H1 (cell line): ENCODE results near the gene PKDREJ. TPM values are rescaled to one million over a fixed set of nuclear protein-coding genes. Genes with fewer than 3 reads are reported as not detected.

Experiments
- CTCF ChIA-PET: fragments of 300-600 bp; sonication (Branson Sonifier 250); formaldehyde crosslinking; loops from one replicate; lab custom pipeline; 2021; ENCODE audit not compliant: partially characterized antibody; lab: Charles Lee
- POLR2A ChIA-PET: fragments of 300-600 bp; sonication (Branson Sonifier 250); formaldehyde crosslinking; loops from one replicate; lab custom pipeline; 2021; ENCODE audit warnings: inconsistent platforms; ENCODE audit not compliant: partially characterized antibody; lab: Charles Lee
- DNase-seq, 2 experiments: peaks; one replicate each; pipeline versions ENCODE4 v3.0.0 to v3.0.0-alpha.2; 2010 to 2022; ENCODE audit warnings: low spot score in 2 of 2, low read depth in 1 of 2, mixed read lengths in 1 of 2
- FAIRE-seq: peaks from 2 replicates; lab custom pipeline; 2011; peaks lifted over from hg19 to GRCh38; lab: Jason Lieb, UNC
- H2AFZ ChIP-seq: 2 replicates; pipeline ENCODE4 v1.8.1; 2012; ENCODE audit warnings: low read length, inconsistent platforms
- H2AK5ac ChIP-seq: 2 replicates; pipeline ENCODE4 v1.6.1; 2013; ENCODE audit warnings: low read depth, low read length
- H2BK120ac ChIP-seq: replicated peaks from 2 replicates; pipeline ENCODE3; 2013; ENCODE audit warnings: low read depth, low read length, inconsistent platforms
- H2BK12ac ChIP-seq: 2 replicates; pipeline ENCODE4 v1.6.1; 2013; ENCODE audit warnings: low read depth, low read length
- H2BK15ac ChIP-seq: 2 replicates; pipeline ENCODE4 v1.6.1; 2013; ENCODE audit warnings: low read length
- H2BK20ac ChIP-seq: 2 replicates; pipeline ENCODE4 v1.6.1; 2013; ENCODE audit warnings: low read length
- H2BK5ac ChIP-seq: 2 replicates; pipeline ENCODE4 v1.6.1; 2013; ENCODE audit warnings: low read depth, low read length
- H3K14ac ChIP-seq: 2 replicates; pipeline ENCODE4 v1.6.1; 2013; ENCODE audit warnings: inconsistent platforms; ENCODE audit not compliant: insufficient read length
- H3K18ac ChIP-seq: 2 replicates; pipeline ENCODE4 v1.6.1; 2013; ENCODE audit warnings: low read length; ENCODE audit errors: extremely low read depth
- H3K23ac ChIP-seq: 2 replicates; pipeline ENCODE4 v1.6.1; 2013; ENCODE audit warnings: inconsistent platforms; ENCODE audit not compliant: insufficient read length
- H3K23me2 ChIP-seq: 2 replicates; pipeline ENCODE4 v1.6.1; 2013; ENCODE audit warnings: low read depth, low read length
- H3K27ac ChIP-seq: 2 replicates; pipeline ENCODE4 v1.6.1; 2011; ENCODE audit warnings: low read depth, low read length, inconsistent platforms
- H3K27me3 ChIP-seq, 4 experiments: replicated peaks in 1 of 4; 1 replicate in 1 of 4; 2 replicates in 3 of 4; pipeline versions ENCODE4 v1.6.1 to v1.8.1; 2011 to 2013; ENCODE audit warnings: low read length in 3 of 4, mild to moderate bottlenecking in 3 of 4, inconsistent platforms in 2 of 4, mixed read lengths in 2 of 4, moderate library complexity in 1 of 4; ENCODE audit not compliant: control insufficient read depth in 3 of 4, insufficient read depth in 3 of 4; ENCODE audit errors: extremely low read depth in 1 of 4
- H3K36me3 ChIP-seq, 4 experiments: 2 replicates each; pipeline versions ENCODE4 v1.6.1 to v1.8.1; 2011 to 2013; ENCODE audit warnings: mild to moderate bottlenecking in 4 of 4, low read length in 3 of 4, moderate library complexity in 2 of 4, control low read depth in 1 of 4, inconsistent platforms in 1 of 4; ENCODE audit not compliant: insufficient read depth in 4 of 4, control insufficient read depth in 2 of 4
- H3K4ac ChIP-seq: replicated peaks from 2 replicates; pipeline ENCODE3; 2013; ENCODE audit warnings: low read length, low read depth, mixed read lengths, inconsistent platforms; ENCODE audit not compliant: insufficient read length
- H3K4me1 ChIP-seq, 4 experiments: replicated peaks in 1 of 4; 1 replicate in 1 of 4; 2 replicates in 3 of 4; pipeline versions ENCODE4 v1.6.1 to v1.8.1; 2011 to 2013; ENCODE audit warnings: low read length in 3 of 4, inconsistent platforms in 2 of 4, mixed read lengths in 1 of 4; ENCODE audit not compliant: insufficient read depth in 4 of 4, control insufficient read depth in 3 of 4
- H3K4me2 ChIP-seq, 2 experiments: 2 replicates each; pipeline versions ENCODE4 v1.6.1 to v1.8.1; 2011 to 2013; ENCODE audit warnings: low read depth in 2 of 2, low read length in 2 of 2, control low read depth in 1 of 2, inconsistent platforms in 1 of 2, mild to moderate bottlenecking in 1 of 2; ENCODE audit not compliant: insufficient read depth in 1 of 2
- H3K4me3 ChIP-seq, 4 experiments: fragments of 200-600, 300-600 bp in 1 of 4; sonication (generic), shearing (Covaris generic), sonication (Bioruptor Twin) in 1 of 4; 2 replicates each; pipeline versions ENCODE4 v1.5.1 to v1.8.1; 2011 to 2016; ENCODE audit warnings: low read length in 4 of 4, low read depth in 3 of 4, control low read depth in 2 of 4, inconsistent platforms in 2 of 4, mild to moderate bottlenecking in 2 of 4, mixed read lengths in 1 of 4, moderate library complexity in 1 of 4; ENCODE audit not compliant: insufficient read depth in 2 of 4; ENCODE audit errors: extremely low read depth in 1 of 4
- H3K56ac ChIP-seq: replicated peaks from 2 replicates; pipeline ENCODE3; 2013; ENCODE audit warnings: low read depth, mild to moderate bottlenecking, mixed read lengths, low read length, inconsistent platforms; ENCODE audit not compliant: insufficient read length
- H3K79me1 ChIP-seq: 2 replicates; pipeline ENCODE4 v1.6.1; 2013; ENCODE audit warnings: low read depth, low read length, control low read depth
- H3K79me2 ChIP-seq, 2 experiments: 2 replicates each; pipeline versions ENCODE4 v1.6.1 to v1.8.1; 2012 to 2013; ENCODE audit warnings: low read length in 2 of 2, mild to moderate bottlenecking in 2 of 2, inconsistent platforms in 1 of 2; ENCODE audit not compliant: insufficient read depth in 2 of 2, control insufficient read depth in 1 of 2
- H3K9ac ChIP-seq, 4 experiments: replicated peaks in 1 of 4; 1 replicate in 1 of 4; 2 replicates in 3 of 4; pipeline versions ENCODE4 v1.6.1 to v1.8.1; 2011 to 2013; ENCODE audit warnings: low read depth in 3 of 4, low read length in 3 of 4, control low read depth in 2 of 4, mild to moderate bottlenecking in 2 of 4, moderate library complexity in 2 of 4, inconsistent platforms in 1 of 4; ENCODE audit errors: extremely low read depth in 1 of 4
- H3K9me3 ChIP-seq, 2 experiments: 2 replicates each; pipeline versions ENCODE4 v1.6.1 to v1.8.1; 2012 to 2013; ENCODE audit warnings: mild to moderate bottlenecking in 2 of 2, moderate library complexity in 2 of 2, control low read depth in 1 of 2, inconsistent platforms in 1 of 2, low read depth in 1 of 2, low read length in 1 of 2, mixed read lengths in 1 of 2; ENCODE audit not compliant: insufficient read depth in 2 of 2
- H4K20me1 ChIP-seq, 2 experiments: replicated peaks in 1 of 2; 2 replicates each; pipeline versions ENCODE3 to v1.8.1; 2011 to 2013; ENCODE audit warnings: inconsistent platforms in 2 of 2, low read length in 2 of 2, mild to moderate bottlenecking in 1 of 2; ENCODE audit not compliant: insufficient read depth in 2 of 2, control insufficient read depth in 1 of 2
- H4K5ac ChIP-seq: 2 replicates; pipeline ENCODE4 v1.6.1; 2013; ENCODE audit warnings: low read length, low read depth, mixed read lengths, inconsistent platforms; ENCODE audit not compliant: insufficient read length
- H4K8ac ChIP-seq: 2 replicates; pipeline ENCODE4 v1.8.0; 2013; ENCODE audit warnings: mild to moderate bottlenecking, moderate library complexity, low read length, inconsistent platforms; ENCODE audit not compliant: insufficient read depth; ENCODE audit errors: extremely low read depth
- H4K91ac ChIP-seq: replicated peaks from 2 replicates; pipeline ENCODE3; 2013; ENCODE audit warnings: low read length, mixed read lengths, inconsistent platforms; ENCODE audit not compliant: insufficient read length
- CBX5 ChIP-seq: fragments of 300-800, 300-1000 bp; sonication (generic); IDR thresholded peaks from 2 replicates; pipeline ENCODE4 v1.7.1; 2016; ENCODE audit warnings: antibody characterized with exemption, low read length, low read depth
- NANOG ChIP-seq: IDR thresholded peaks from 2 replicates; pipeline ENCODE4 v1.6.1; 2011; ENCODE audit warnings: low read length, low read depth, mild to moderate bottlenecking, inconsistent platforms; ENCODE audit not compliant: insufficient read depth, poor library complexity, severe bottlenecking
- TAF7 ChIP-seq: optimal IDR thresholded peaks from 2 replicates; pipeline ENCODE3; 2011; ENCODE audit warnings: low read depth, mild to moderate bottlenecking, inconsistent platforms, low read length, moderate library complexity, borderline replicate concordance
- WGBS, 2 experiments: shearing (Covaris generic) in 1 of 2; methylation state at CpG; one replicate each; pipeline versions ENCODE4 v1.1.6 to v1.1.7; 2013 to 2015; ENCODE audit warnings: low lambda C conversion rate in 2 of 2, mixed read lengths in 2 of 2, inconsistent platforms in 1 of 2, low coverage in 1 of 2, missing lambda C conversion rate in 1 of 2; ENCODE audit not compliant: insufficient replicate concordance in 2 of 2, insufficient coverage in 1 of 2, insufficient read length in 1 of 2; ENCODE audit errors: extremely low coverage in 1 of 2, missing lambda C conversion rate in 1 of 2; 5-methylcytosine and 5-hydroxymethylcytosine counted together
- polyA plus RNA-seq, 7 experiments: library from polyadenylated mRNA; depleted of rRNA in 3 of 7; stranded (reverse) in 5 of 7; unstranded in 2 of 7; fragments of >200 nt in 5 of 7; fragments of 200-250 nt in 2 of 7; gene quantifications; 1 replicate in 5 of 7; 2 replicates in 1 of 7; 4 replicates in 1 of 7; pipeline versions ENCODE4 v1.2.1 to v1.2.3, GENCODE V29; 2011 to 2013; ENCODE audit warnings: missing spikeins in 2 of 7, mixed read lengths in 2 of 7
- total RNA-seq: library from RNA; stranded (reverse); fragmentation: NEBNext Ultra II Directional; extraction: Animal tissue kit (Norgen Biotek cat#: 25700); gene quantifications from 2 replicates; pipeline ENCODE4 v1.2.1, GENCODE V29; 2021
- TF ChIP-seq, protein P1 (sequence below): IDR thresholded peaks from 2 replicates; pipeline ENCODE4 v1.6.1; 2012; ENCODE audit warnings: inconsistent platforms

PKDREJ gene
- total and polyA plus RNA-seq, 2 of the 8 experiments (the other 6 are each of a cell fraction or from before 2014, with no cell fraction given) = 0.02 to 0.04 TPM

DNA sequence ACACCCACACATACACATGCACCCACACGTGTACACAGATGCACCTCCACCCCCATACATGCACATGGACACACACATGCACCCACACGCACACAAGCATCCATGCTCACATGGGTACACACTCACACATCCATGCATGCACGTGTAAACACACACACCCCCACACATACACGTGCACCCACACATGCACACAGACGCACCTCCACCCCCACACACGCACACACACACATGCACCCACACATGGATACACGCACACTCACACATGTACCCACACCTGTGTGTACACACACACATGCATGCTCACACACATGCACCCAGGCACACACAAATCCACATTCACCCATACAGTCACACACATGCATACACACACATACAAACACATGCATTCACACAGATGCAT, 37.5 kb downstream of the PKDREJ start:
- no peak for FAIRE-seq
- CTCF ChIA-PET = no interaction called here
- no peak for TF ChIP-seq CBX5
- TF ChIP-seq NANOG = no peak
- TF ChIP-seq, protein P1, sequence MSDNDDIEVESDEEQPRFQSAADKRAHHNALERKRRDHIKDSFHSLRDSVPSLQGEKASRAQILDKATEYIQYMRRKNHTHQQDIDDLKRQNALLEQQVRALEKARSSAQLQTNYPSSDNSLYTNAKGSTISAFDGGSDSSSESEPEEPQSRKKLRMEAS = no peak
- TF ChIP-seq TAF7 = no peak

More for the DNA sequence above, 37.5 kb downstream of the PKDREJ start:
- H3K4me1 ChIP-seq = no peaks in the 10 kb centered on the region; a peak in 2 of 7 replicates
- H2BK120ac ChIP-seq = no peak overlapping the region
- no peak overlapping the region for H3K9ac ChIP-seq
- WGBS, 2 experiments = 91% methylated on average over 7 of the region's 7 CpGs; no CpG with 5 or more reads in 1 of the 2 experiments
- H4K8ac ChIP-seq = no peak overlapping the region
- DNase-seq = no peak
- no peak overlapping the region for H3K14ac ChIP-seq
- no peak overlapping the region for H3K4ac ChIP-seq
- H3K79me1 ChIP-seq = no peaks in the 10 kb centered on the region
- no peak overlapping the region for H3K4me3 ChIP-seq
- no peak overlapping the region for H2AK5ac ChIP-seq
- no peak overlapping the region for H3K56ac ChIP-seq
- peak overlapping the region; percentile 65 for H4K91ac ChIP-seq
- H3K9me3 ChIP-seq = no peaks in the 10 kb centered on the region
- H3K79me2 ChIP-seq = no peaks in the 10 kb centered on the region
- no peak overlapping the region for H3K4me2 ChIP-seq
- H3K23me2 ChIP-seq = no peaks in the 10 kb centered on the region
- no peak overlapping the region for H2BK20ac ChIP-seq
- no peak overlapping the region for H3K18ac ChIP-seq
- H4K20me1 ChIP-seq = peaks cover 0 to 7% of the 10 kb centered on the region in 2 experiments
- H4K5ac ChIP-seq = peak overlapping the region; percentile 33
- no peaks in the 10 kb centered on the region for H3K27me3 ChIP-seq
- H3K23ac ChIP-seq = no peak overlapping the region
- H2BK15ac ChIP-seq = no peak overlapping the region
- no peak overlapping the region for H2BK12ac ChIP-seq
- H3K36me3 ChIP-seq = no peaks in the 10 kb centered on the region
- POLR2A ChIA-PET = no interaction called here
- no peak overlapping the region for H2BK5ac ChIP-seq
- no peak overlapping the region for H2AFZ ChIP-seq
- no peak overlapping the region for H3K27ac ChIP-seq
